GM12878 (cell line): ENCODE data around the gene INO80E. TPM values are rescaled to one million over a fixed set of nuclear protein-coding genes. Genes with fewer than 3 reads are reported as not detected.

Source experiments
- ATAC-seq: fragments of 200-7000 bp; cut with Tn5 transposase; 3 replicates; pipeline ENCODE4 v1.9.1; 2020; ENCODE audit warnings: mild to moderate bottlenecking, moderate library complexity
- BruUV-seq: library from RNA; stranded (reverse); fragments of 400-500 nt; replicated peaks from 2 replicates; lab custom pipeline; 2021; lab: Mats Ljungman, UMichigan
- CTCF ChIA-PET: fragments of 300-600 bp; sonication (Branson Sonifier 250); formaldehyde crosslinking; extraction: SDS; loops from one replicate; lab custom pipeline; 2021; ENCODE audit warnings: inconsistent platforms; lab: Yijun Ruan, JAX
- POLR2A ChIA-PET: fragments of 350-600 bp; formaldehyde crosslinking; extraction: SDS; loops from one replicate; lab custom pipeline; 2021; ENCODE audit warnings: inconsistent platforms; lab: Charles Lee
- RAD21 ChIA-PET: fragments of 300-600 bp; sonication (Branson Sonifier 250); formaldehyde crosslinking; loops from one replicate; lab custom pipeline; 2023; ENCODE audit warnings: antibody characterized with exemption; ENCODE audit not compliant: unreplicated experiment; lab: Charles Lee
- SMC1A ChIA-PET: fragments of 300-600 bp; sonication (Branson Sonifier 250); formaldehyde crosslinking; loops from one replicate; lab custom pipeline; 2023; ENCODE audit not compliant: unreplicated experiment, uncharacterized antibody; lab: Charles Lee
- DNase-seq: peaks from one replicate; pipeline ENCODE4 v3.0.0-alpha.2; 2011; ENCODE audit warnings: low read depth, low spot score
- FAIRE-seq: peaks from 3 replicates; lab custom pipeline; 2011; peaks lifted over from hg19 to GRCh38; lab: Jason Lieb, UNC
- H2AFZ ChIP-seq: 2 replicates; pipeline ENCODE4 v1.6.0; 2011; ENCODE audit warnings: low read depth, low read length, control low read depth; ENCODE audit not compliant: control insufficient read depth
- H3K27ac ChIP-seq: 2 replicates; pipeline ENCODE4 v1.5.1; 2011; ENCODE audit warnings: control low read depth; ENCODE audit not compliant: control insufficient read depth, insufficient read depth
- H3K27me3 ChIP-seq, 2 experiments: replicated peaks in 1 of 2; 2 replicates each; pipeline versions ENCODE4 v1.6.0 to v1.6.1; 2011; ENCODE audit warnings: low read length in 1 of 2; ENCODE audit not compliant: control insufficient read depth in 2 of 2, insufficient read depth in 2 of 2
- H3K36me3 ChIP-seq, 2 experiments: 2 replicates each; pipeline ENCODE4 v1.5.1; 2011; ENCODE audit warnings: low read length in 1 of 2; ENCODE audit not compliant: control insufficient read depth in 2 of 2, insufficient read depth in 2 of 2
- H3K4me1 ChIP-seq: 2 replicates; pipeline ENCODE4 v1.6.1; 2011; ENCODE audit warnings: mild to moderate bottlenecking, low read length, moderate library complexity, mixed read lengths; ENCODE audit not compliant: control insufficient read depth, insufficient read depth
- H3K4me2 ChIP-seq: 2 replicates; pipeline ENCODE4 v1.6.0; 2011; ENCODE audit warnings: control low read depth; ENCODE audit not compliant: control insufficient read depth, insufficient read depth
- H3K4me3 ChIP-seq: fragments of 200-600 bp; sonication (generic); 2 replicates; pipeline ENCODE4 v1.5.1; 2016
- H3K79me2 ChIP-seq: 2 replicates; pipeline ENCODE4 v1.6.0; 2011; ENCODE audit warnings: low read length; ENCODE audit not compliant: control insufficient read depth, insufficient read depth
- H3K9ac ChIP-seq: 2 replicates; pipeline ENCODE4 v1.8.0; 2011; ENCODE audit warnings: low read length, control low read depth, mixed read lengths; ENCODE audit not compliant: control insufficient read depth, insufficient read depth
- H3K9me3 ChIP-seq: replicated peaks from 3 replicates; pipeline ENCODE4 v1.5.1; 2011; ENCODE audit warnings: mild to moderate bottlenecking, low read length; ENCODE audit not compliant: control insufficient read depth, insufficient read depth
- H4K20me1 ChIP-seq: 2 replicates; pipeline ENCODE4 v1.6.0; 2011; ENCODE audit not compliant: control insufficient read depth, insufficient read depth
- ATF7 ChIP-seq: fragments of 450-650 bp; IDR thresholded peaks from 2 replicates; pipeline ENCODE4 v1.6.1; 2016; ENCODE audit warnings: low read depth, mild to moderate bottlenecking
- GABPA ChIP-seq: IDR thresholded peaks from 2 replicates; pipeline ENCODE4 v1.6.1; 2014; ENCODE audit warnings: antibody characterized with exemption, low read depth, mild to moderate bottlenecking, inconsistent platforms
- NFIC ChIP-seq: IDR thresholded peaks from 2 replicates; pipeline ENCODE4 v1.6.1; 2012; ENCODE audit warnings: low read depth, mild to moderate bottlenecking, inconsistent platforms, low read length, moderate library complexity
- NFYB ChIP-seq: IDR thresholded peaks from 2 replicates; pipeline ENCODE4 v1.6.1; 2011; ENCODE audit warnings: low read depth, mild to moderate bottlenecking, low read length, improper control_type of control experiment, moderate library complexity; ENCODE audit not compliant: insufficient read depth
- RB1 ChIP-seq: fragments of 450-650 bp; formaldehyde crosslinking; IDR thresholded peaks from 2 replicates; pipeline ENCODE4 v1.6.1; 2017; ENCODE audit warnings: mild to moderate bottlenecking, borderline replicate concordance
- RCOR1 ChIP-seq: conservative IDR thresholded peaks from 2 replicates; pipeline ENCODE4 v1.6.1; 2012; ENCODE audit warnings: low read depth, low read length, improper control_type of control experiment
- SUZ12 ChIP-seq: fragments of 200-600 bp; sonication (generic); IDR thresholded peaks from one replicate; pipeline ENCODE4 v1.6.1; 2018; ENCODE audit warnings: antibody characterized with exemption, mild to moderate bottlenecking; ENCODE audit not compliant: unreplicated experiment
- TARDBP ChIP-seq: IDR thresholded peaks from 2 replicates; pipeline ENCODE4 v1.6.1; 2016; ENCODE audit warnings: borderline replicate concordance
- TCF12 ChIP-seq: IDR thresholded peaks from 2 replicates; pipeline ENCODE4 v1.6.1; 2011; ENCODE audit warnings: low read depth, mild to moderate bottlenecking, low read length
- TCF3 ChIP-seq: IDR thresholded peaks from 2 replicates; pipeline ENCODE4 v1.6.1; 2012; ENCODE audit warnings: low read depth, mild to moderate bottlenecking, low read length, borderline replicate concordance; ENCODE audit not compliant: insufficient read depth
- WRNIP1 ChIP-seq: IDR thresholded peaks from 2 replicates; pipeline ENCODE4 v1.6.1; 2011; ENCODE audit warnings: low read depth, low read length, improper control_type of control experiment, borderline replicate concordance
- ZSCAN29 ChIP-seq: fragments of 450-650 bp; IDR thresholded peaks from 2 replicates; pipeline ENCODE4 v1.6.1; 2017; ENCODE audit warnings: mild to moderate bottlenecking, moderate library complexity
- WGBS: methylation state at CpG from one replicate; pipeline ENCODE4 v1.1.6; 2016; ENCODE audit warnings: low lambda C conversion rate; ENCODE audit not compliant: insufficient replicate concordance, insufficient coverage; ENCODE audit errors: missing lambda C conversion rate; 5-methylcytosine and 5-hydroxymethylcytosine counted together
- in situ Hi-C: fragments of 300-500 bp; cut with MboI; formaldehyde crosslinking; loops from 9 replicates; pipeline ENCODE4 v1.14.3; 2018; ENCODE audit warnings: mixed read lengths
- intact Hi-C: fragments of 100-400 bp; cut with micrococcal nuclease; formaldehyde crosslinking; loops from one replicate; pipeline ENCODE4 v1.14.2; 2022; ENCODE audit not compliant: unreplicated experiment
- polyA plus RNA-seq, 11 experiments: library from polyadenylated mRNA; depleted of rRNA in 4 of 11; unstranded in 6 of 11; stranded (reverse) in 5 of 11; fragments of >200 nt; fragmentation: Nextera tagmentation in 4 of 11; fragmentation: Illumina TruSeq in 1 of 11; extraction: Ambion mirVana in 4 of 11; extraction: Trizol in 1 of 11; gene quantifications; 1 replicate in 1 of 11; 2 replicates in 10 of 11; pipeline versions ENCODE4 v1.2.1 to v1.2.3, GENCODE V29; 2011 to 2016; ENCODE audit warnings: inconsistent platforms in 2 of 11, missing spikeins in 2 of 11, low read depth in 1 of 11
- total RNA-seq, 4 experiments: library from RNA; depleted of rRNA in 3 of 4; stranded (reverse); fragments of >200 nt in 3 of 4; fragmentation: Illumina TruSeq in 1 of 4; extraction: Trizol in 1 of 4; gene quantifications; 2 replicates each; pipeline versions ENCODE4 v1.2.1 to v1.2.3, GENCODE V29; 2013 to 2021
- TF ChIP-seq, protein P1 (sequence below): fragments of 450-650 bp; IDR thresholded peaks from 2 replicates; pipeline ENCODE4 v1.6.1; 2016; ENCODE audit warnings: mild to moderate bottlenecking, moderate library complexity, borderline replicate concordance
- TF ChIP-seq, protein P2 (sequence below), 3 experiments: IDR thresholded peaks in 2 of 3; conservative IDR thresholded peaks in 1 of 3; 2 replicates each; pipeline ENCODE4 v1.5.1; 2011; ENCODE audit warnings: low read depth in 3 of 3, low read length in 3 of 3, mild to moderate bottlenecking in 3 of 3, control low read depth in 2 of 3, moderate library complexity in 2 of 3, inconsistent platforms in 1 of 3, mixed read lengths in 1 of 3; ENCODE audit not compliant: control insufficient read depth in 2 of 3, insufficient read depth in 1 of 3; ENCODE audit errors: extremely low read depth in 1 of 3
- TF ChIP-seq, protein P3 (sequence below): fragments of 450-650 bp; formaldehyde crosslinking; IDR thresholded peaks from 2 replicates; pipeline ENCODE4 v1.4.0; 2020; ENCODE audit warnings: mild to moderate bottlenecking, moderate library complexity

INO80E gene
- total and polyA plus RNA-seq, 10 of the 15 experiments (the other 5 are each of a cell fraction or from before 2014, with no cell fraction given), result 0.39 to 74.0 (median 33.0) TPM

DNA sequence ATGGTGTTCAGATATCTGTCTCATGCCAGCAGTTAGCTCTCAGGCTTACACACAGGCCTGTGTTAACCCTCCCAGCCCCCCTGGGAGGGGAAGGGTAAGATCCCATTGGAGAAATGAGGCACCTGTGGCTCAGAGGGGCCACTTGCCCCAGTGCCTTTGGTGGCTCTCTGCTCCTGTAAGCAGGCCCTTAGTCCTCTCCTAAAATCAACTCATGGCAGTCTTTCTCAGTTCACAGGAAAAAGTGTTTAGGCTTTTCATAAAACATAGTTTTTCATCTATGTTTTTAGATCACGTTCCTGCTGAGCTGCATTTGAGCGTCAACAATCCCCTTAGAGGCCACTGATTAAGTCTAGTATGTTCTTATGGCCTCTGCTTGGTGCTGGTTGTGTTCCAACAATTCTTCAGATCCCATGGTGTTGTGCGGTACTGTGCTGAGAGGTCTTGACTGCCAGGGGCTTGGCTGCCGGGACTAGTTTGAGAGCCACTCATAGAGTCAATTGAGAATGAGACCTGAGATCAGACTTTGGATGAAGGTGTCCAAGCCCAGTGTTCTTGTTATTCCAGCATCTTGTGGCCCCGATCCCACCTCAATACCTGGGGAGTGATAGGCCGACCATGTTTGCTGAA, 11.8 kb upstream of the INO80E start:
- Histone ChIP-seq H3K36me3 (peaks cover 24 to 40% of the 10 kb centered on the region in 2 experiments), H3K4me3 (no peak overlapping the region), H2AFZ (no peak overlapping the region), H3K27ac (no peak overlapping the region), H3K4me2 (no peak overlapping the region), H3K79me2 (no peaks in the 10 kb centered on the region), H3K9me3 (no peaks in the 10 kb centered on the region), H3K4me1 (no peaks in the 10 kb centered on the region), H4K20me1 (no peaks in the 10 kb centered on the region), H3K9ac (no peak overlapping the region), H3K27me3 (no peaks in the 10 kb centered on the region)
- DNase-seq, result no peak
- POLR2A ChIA-PET, result no interaction called here
- intact Hi-C loops, result no loop called here
- CTCF ChIA-PET, result no interaction called here
- SMC1A ChIA-PET, result no interaction called here
- in situ Hi-C loops, result no loop called here
- RAD21 ChIA-PET, result no interaction called here
- no peak for FAIRE-seq
- no peak for ATAC-seq
- BruUV-seq, result no TSS peak
- 88% methylated on average over 6 of the region's 6 CpGs for whole genome bisulfite sequencing
- TF ChIP-seq ZSCAN29 (no peak), RCOR1 (no peak), RB1 (no peak), TCF12 (no peak), SUZ12 (no peak), NFIC (no peak), WRNIP1 (no peak), TCF3 (no peak), NFYB (no peak), GABPA (no peak), TARDBP (no peak), ATF7 (no peak)
- TF ChIP-seq, protein P1, sequence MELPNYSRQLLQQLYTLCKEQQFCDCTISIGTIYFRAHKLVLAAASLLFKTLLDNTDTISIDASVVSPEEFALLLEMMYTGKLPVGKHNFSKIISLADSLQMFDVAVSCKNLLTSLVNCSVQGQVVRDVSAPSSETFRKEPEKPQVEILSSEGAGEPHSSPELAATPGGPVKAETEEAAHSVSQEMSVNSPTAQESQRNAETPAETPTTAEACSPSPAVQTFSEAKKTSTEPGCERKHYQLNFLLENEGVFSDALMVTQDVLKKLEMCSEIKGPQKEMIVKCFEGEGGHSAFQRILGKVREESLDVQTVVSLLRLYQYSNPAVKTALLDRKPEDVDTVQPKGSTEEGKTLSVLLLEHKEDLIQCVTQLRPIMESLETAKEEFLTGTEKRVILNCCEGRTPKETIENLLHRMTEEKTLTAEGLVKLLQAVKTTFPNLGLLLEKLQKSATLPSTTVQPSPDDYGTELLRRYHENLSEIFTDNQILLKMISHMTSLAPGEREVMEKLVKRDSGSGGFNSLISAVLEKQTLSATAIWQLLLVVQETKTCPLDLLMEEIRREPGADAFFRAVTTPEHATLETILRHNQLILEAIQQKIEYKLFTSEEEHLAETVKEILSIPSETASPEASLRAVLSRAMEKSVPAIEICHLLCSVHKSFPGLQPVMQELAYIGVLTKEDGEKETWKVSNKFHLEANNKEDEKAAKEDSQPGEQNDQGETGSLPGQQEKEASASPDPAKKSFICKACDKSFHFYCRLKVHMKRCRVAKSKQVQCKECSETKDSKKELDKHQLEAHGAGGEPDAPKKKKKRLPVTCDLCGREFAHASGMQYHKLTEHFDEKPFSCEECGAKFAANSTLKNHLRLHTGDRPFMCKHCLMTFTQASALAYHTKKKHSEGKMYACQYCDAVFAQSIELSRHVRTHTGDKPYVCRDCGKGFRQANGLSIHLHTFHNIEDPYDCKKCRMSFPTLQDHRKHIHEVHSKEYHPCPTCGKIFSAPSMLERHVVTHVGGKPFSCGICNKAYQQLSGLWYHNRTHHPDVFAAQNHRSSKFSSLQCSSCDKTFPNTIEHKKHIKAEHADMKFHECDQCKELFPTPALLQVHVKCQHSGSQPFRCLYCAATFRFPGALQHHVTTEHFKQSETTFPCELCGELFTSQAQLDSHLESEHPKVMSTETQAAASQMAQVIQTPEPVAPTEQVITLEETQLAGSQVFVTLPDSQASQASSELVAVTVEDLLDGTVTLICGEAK, result no peak
- TF ChIP-seq, protein P2, sequence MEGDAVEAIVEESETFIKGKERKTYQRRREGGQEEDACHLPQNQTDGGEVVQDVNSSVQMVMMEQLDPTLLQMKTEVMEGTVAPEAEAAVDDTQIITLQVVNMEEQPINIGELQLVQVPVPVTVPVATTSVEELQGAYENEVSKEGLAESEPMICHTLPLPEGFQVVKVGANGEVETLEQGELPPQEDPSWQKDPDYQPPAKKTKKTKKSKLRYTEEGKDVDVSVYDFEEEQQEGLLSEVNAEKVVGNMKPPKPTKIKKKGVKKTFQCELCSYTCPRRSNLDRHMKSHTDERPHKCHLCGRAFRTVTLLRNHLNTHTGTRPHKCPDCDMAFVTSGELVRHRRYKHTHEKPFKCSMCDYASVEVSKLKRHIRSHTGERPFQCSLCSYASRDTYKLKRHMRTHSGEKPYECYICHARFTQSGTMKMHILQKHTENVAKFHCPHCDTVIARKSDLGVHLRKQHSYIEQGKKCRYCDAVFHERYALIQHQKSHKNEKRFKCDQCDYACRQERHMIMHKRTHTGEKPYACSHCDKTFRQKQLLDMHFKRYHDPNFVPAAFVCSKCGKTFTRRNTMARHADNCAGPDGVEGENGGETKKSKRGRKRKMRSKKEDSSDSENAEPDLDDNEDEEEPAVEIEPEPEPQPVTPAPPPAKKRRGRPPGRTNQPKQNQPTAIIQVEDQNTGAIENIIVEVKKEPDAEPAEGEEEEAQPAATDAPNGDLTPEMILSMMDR (IDR thresholded peaks at IDR 0.05 in 2 of 3, conservative IDR thresholded peaks at IDR 0.05 in 1 of 3; ENCODE audit: control insufficient read depth in 2 of 3, extremely low read depth in 1 of 3, insufficient read depth in 1 of 3, low read depth in 3 of 3, low read length in 3 of 3), result no peak
- TF ChIP-seq, protein P3, sequence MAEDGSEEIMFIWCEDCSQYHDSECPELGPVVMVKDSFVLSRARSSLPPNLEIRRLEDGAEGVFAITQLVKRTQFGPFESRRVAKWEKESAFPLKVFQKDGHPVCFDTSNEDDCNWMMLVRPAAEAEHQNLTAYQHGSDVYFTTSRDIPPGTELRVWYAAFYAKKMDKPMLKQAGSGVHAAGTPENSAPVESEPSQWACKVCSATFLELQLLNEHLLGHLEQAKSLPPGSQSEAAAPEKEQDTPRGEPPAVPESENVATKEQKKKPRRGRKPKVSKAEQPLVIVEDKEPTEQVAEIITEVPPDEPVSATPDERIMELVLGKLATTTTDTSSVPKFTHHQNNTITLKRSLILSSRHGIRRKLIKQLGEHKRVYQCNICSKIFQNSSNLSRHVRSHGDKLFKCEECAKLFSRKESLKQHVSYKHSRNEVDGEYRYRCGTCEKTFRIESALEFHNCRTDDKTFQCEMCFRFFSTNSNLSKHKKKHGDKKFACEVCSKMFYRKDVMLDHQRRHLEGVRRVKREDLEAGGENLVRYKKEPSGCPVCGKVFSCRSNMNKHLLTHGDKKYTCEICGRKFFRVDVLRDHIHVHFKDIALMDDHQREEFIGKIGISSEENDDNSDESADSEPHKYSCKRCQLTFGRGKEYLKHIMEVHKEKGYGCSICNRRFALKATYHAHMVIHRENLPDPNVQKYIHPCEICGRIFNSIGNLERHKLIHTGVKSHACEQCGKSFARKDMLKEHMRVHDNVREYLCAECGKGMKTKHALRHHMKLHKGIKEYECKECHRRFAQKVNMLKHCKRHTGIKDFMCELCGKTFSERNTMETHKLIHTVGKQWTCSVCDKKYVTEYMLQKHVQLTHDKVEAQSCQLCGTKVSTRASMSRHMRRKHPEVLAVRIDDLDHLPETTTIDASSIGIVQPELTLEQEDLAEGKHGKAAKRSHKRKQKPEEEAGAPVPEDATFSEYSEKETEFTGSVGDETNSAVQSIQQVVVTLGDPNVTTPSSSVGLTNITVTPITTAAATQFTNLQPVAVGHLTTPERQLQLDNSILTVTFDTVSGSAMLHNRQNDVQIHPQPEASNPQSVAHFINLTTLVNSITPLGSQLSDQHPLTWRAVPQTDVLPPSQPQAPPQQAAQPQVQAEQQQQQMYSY (CRISPR knock-in tag), result no peak
